Spleen (tissue), 11 donors: Measurements from ENCODE around the gene ADAMTS12. TPM values are rescaled to one million over a fixed set of nuclear protein-coding genes. Genes with fewer than 3 reads are reported as not detected.

Source experiments
- DNase-seq: peaks from one replicate; pipeline ENCODE4 v3.0.0-alpha.2; 2020
- H3K27ac ChIP-seq, 8 donors: fragments of 200-600 bp; sonication (generic) in 7 of 8; 1 replicate in 4 of 8; 2 replicates in 4 of 8; pipeline versions ENCODE4 v1.5.0 to v1.8.0; 2016 to 2021; ENCODE audit warnings: inconsistent platforms in 4 of 8, mild to moderate bottlenecking in 4 of 8, moderate library complexity in 1 of 8
- H3K27me3 ChIP-seq, 7 donors: fragments of 200-600 bp; sonication (generic) in 6 of 7; replicated peaks in 1 of 7; 1 replicate in 4 of 7; 2 replicates in 3 of 7; pipeline versions ENCODE4 v1.5.0 to v1.8.0; 2016 to 2021; ENCODE audit warnings: inconsistent platforms in 3 of 7, mild to moderate bottlenecking in 1 of 7
- H3K36me3 ChIP-seq, 6 donors: fragments of 200-600 bp; sonication (generic) in 5 of 6; 1 replicate in 4 of 6; 2 replicates in 2 of 6; pipeline versions ENCODE4 v1.5.0 to v1.8.0; 2016 to 2021; ENCODE audit warnings: inconsistent platforms in 2 of 6
- H3K4me1 ChIP-seq, 6 donors: fragments of 200-600 bp; sonication (generic) in 5 of 6; 1 replicate in 3 of 6; 2 replicates in 3 of 6; pipeline versions ENCODE4 v1.5.0 to v1.8.0; 2016 to 2021; ENCODE audit warnings: inconsistent platforms in 3 of 6
- H3K4me3 ChIP-seq, 8 donors: fragments of 200-600 bp; sonication (generic) in 7 of 8; 1 replicate in 4 of 8; 2 replicates in 4 of 8; pipeline versions ENCODE4 v1.5.0 to v1.8.0; 2016 to 2021; ENCODE audit warnings: inconsistent platforms in 4 of 8, mild to moderate bottlenecking in 4 of 8, moderate library complexity in 2 of 8
- H3K9me3 ChIP-seq, 8 donors: fragments of 200-600 bp; sonication (generic) in 7 of 8; 1 replicate in 4 of 8; 2 replicates in 4 of 8; pipeline versions ENCODE4 v1.5.0 to v1.8.0; 2016 to 2021; ENCODE audit warnings: inconsistent platforms in 4 of 8
- POLR2A ChIP-seq, 3 donors: fragments of 450-650 bp; IDR thresholded peaks; one replicate each; pipeline ENCODE4 v1.5.1; 2017; ENCODE audit warnings: antibody characterized with exemption in 3 of 3, mild to moderate bottlenecking in 1 of 3
- POLR2AphosphoS5 ChIP-seq, 3 donors: sonication (generic); formaldehyde crosslinking; IDR thresholded peaks; one replicate each; pipeline ENCODE4 v1.5.1; 2017; ENCODE audit warnings: antibody characterized with exemption in 3 of 3
- WGBS, 5 donors: extraction: QIAGEN DNeasy Blood & Tissue Kit in 3 of 5; methylation state at CpG; one replicate each; pipeline versions ENCODE4 v1.1.5 to v1.1.7; 2013 to 2018; 5-methylcytosine and 5-hydroxymethylcytosine counted together
- intact Hi-C: fragments of 100-400 bp; cut with DNase I; formaldehyde crosslinking; loops from one replicate; pipeline ENCODE4 v1.15.0; 2023; ENCODE audit warnings: low total_unique reads
- polyA plus RNA-seq, 3 donors: library from polyadenylated mRNA; stranded (reverse); fragments of 200-250 nt; gene quantifications; one replicate each; pipeline ENCODE4 v1.2.1, GENCODE V29; 2013
- total RNA-seq, 7 donors: library from RNA; depleted of rRNA in 3 of 7; stranded (reverse); fragments of >200 nt in 3 of 7; fragmentation: NEBNext Ultra II Directional in 4 of 7; extraction: Animal tissue kit (Norgen Biotek cat#: 25700) in 4 of 7; gene quantifications; one replicate each; pipeline versions ENCODE4 v1.1.0 to v1.2.1, GENCODE V29; 2016 to 2021
- TF ChIP-seq, protein P1 (sequence below), 11 experiments: fragments of 200-600 bp in 7 of 11; fragments of 450-650 bp in 4 of 11; sonication (generic) in 4 of 11; IDR thresholded peaks in 8 of 11; conservative IDR thresholded peaks in 3 of 11; 1 replicate in 7 of 11; 2 replicates in 4 of 11; pipeline versions ENCODE4 v1.4.0 to v1.8.0; 2016 to 2021; ENCODE audit warnings: antibody characterized with exemption in 11 of 11, inconsistent platforms in 4 of 11, mild to moderate bottlenecking in 1 of 11
- donor health status: healthy with polysubstance abuse.
- donor health status: DM: no; HTN: no; CAD: no; lungs with moderate emphysema.
- donor health status: DM: no; HTN: no; CAD: no.
- donor health status: Bipolar disorder and iron deficiency.
- donor health status: healthy.
- donor health status: DM: no; HTN: no; CAD: no.
- donor health status: DM: yes; HTN: yes; CAD: no.

ADAMTS12 gene
- total and polyA plus RNA-seq, 10 donors: 0.07 to 4.3 (median 1.4) TPM

DNA sequence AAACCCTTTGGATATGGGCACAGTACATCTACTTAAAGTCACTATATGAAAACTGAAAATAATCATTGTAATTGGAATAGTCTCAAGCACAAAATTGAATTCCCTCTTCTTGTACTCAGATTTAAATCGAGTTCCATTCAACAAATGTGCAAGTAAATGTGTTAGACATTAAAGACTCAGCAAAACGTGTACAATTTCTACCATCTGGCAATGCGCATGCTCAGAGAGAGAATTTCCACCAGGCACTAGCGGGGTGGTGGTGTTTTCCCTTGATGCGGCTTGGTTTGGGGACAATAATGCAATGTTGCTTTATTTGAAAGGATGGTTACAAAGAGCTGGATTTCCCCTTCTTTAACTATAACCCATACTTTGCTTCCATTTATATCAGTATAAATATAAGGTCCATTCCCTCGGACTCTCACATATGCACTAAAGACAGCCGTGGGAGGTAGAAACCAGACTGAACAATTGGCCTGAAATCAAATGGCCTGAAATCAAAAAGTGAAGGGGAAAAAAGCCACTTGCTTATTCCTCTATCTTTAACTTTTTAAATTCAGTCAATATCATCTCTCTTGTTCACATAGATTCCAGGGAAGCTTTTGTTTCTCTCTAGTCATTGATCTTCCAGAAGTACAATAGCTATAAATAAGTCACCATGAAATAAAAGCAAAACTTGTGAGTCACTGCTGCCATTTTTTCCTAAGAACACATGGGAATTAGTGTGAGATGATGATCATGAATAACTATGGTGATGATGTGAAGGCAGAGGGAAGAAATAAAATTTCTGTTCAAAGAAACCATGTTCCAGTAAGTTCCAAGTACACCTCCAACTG is 59.2 kb downstream of the ADAMTS12 start:
- Histone ChIP-seq H3K27ac (no peak overlapping the region), H3K4me3 (no peak overlapping the region), H3K9me3 (no peaks in the 10 kb centered on the region), H3K4me1 (no peaks in the 10 kb centered on the region), H3K36me3 (no peaks in the 10 kb centered on the region), H3K27me3 (peaks cover 0 to 4% (median 0%) of the 10 kb centered on the region in 7 donors)
- intact Hi-C loops: no loop called here
- 68 to 84% (median 76%) methylated on average over 7 of the region's 7 CpGs for WGBS, 5 donors
- TF ChIP-seq, protein P1, sequence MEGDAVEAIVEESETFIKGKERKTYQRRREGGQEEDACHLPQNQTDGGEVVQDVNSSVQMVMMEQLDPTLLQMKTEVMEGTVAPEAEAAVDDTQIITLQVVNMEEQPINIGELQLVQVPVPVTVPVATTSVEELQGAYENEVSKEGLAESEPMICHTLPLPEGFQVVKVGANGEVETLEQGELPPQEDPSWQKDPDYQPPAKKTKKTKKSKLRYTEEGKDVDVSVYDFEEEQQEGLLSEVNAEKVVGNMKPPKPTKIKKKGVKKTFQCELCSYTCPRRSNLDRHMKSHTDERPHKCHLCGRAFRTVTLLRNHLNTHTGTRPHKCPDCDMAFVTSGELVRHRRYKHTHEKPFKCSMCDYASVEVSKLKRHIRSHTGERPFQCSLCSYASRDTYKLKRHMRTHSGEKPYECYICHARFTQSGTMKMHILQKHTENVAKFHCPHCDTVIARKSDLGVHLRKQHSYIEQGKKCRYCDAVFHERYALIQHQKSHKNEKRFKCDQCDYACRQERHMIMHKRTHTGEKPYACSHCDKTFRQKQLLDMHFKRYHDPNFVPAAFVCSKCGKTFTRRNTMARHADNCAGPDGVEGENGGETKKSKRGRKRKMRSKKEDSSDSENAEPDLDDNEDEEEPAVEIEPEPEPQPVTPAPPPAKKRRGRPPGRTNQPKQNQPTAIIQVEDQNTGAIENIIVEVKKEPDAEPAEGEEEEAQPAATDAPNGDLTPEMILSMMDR (IDR thresholded peaks at IDR 0.05 in 8 of 11, conservative IDR thresholded peaks at IDR 0.05 in 3 of 11): no peak
- TF ChIP-seq POLR2AphosphoS5 (IDR thresholded peaks at IDR 0.05): no peak
- no peak for TF ChIP-seq POLR2A (IDR thresholded peaks at IDR 0.05)
- DNase-seq: no peak

DNA sequence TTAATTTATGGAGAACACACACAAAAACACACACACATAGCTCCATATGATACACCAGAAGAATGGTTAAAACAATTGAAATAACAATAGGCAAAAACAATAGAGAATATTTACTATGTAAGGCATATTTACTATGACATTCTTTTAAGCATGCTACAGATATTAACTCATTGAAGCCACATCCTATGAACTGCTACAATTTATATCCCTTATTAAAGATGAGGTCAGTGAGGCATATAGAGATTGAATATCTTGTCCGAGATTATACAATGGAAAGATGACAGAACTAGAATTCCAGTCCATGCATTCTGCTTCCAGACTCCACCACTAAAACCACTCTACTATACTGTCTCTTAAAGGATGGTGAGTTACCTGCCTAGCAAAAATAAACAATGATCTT is 60.7 kb downstream of the ADAMTS12 start:
- no peak overlapping the region for H3K4me3 ChIP-seq
- no peak overlapping the region for H3K27ac ChIP-seq
- 85 to 94% (median 90%) methylated on average over 1 of the region's 1 CpG for WGBS, 5 donors
- intact Hi-C loops: no loop called here
- DNase-seq: no peak
- TF ChIP-seq, protein P1 (IDR thresholded peaks at IDR 0.05 in 8 of 11, conservative IDR thresholded peaks at IDR 0.05 in 3 of 11): no peak
- TF ChIP-seq POLR2A (IDR thresholded peaks at IDR 0.05): no peak
- peaks cover 0 to 4% (median 0%) of the 10 kb centered on the region in 7 donors for H3K27me3 ChIP-seq
- H3K36me3 ChIP-seq: no peaks in the 10 kb centered on the region
- H3K4me1 ChIP-seq: no peaks in the 10 kb centered on the region
- no peaks in the 10 kb centered on the region for H3K9me3 ChIP-seq

DNA sequence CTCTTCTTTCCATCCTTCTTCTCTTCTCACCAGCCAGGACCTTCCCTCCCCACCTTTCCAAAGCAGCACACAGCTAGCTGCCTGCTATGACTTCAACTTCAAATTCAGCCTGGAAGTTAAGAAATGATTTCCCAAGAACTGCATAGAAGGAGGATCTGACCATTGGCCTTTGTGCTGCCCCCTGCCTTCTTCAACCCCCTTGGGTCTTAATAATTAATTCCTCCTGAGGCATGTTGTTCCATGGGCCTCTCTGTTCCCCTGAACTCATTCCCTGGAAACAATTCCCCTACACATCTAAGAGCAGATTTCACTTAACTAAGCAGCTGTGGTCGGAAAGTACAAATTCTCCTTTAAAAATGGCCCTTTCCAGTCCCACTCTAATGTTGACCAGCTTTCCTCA is 62.4 kb downstream of the ADAMTS12 start:
- DNase-seq: no peak
- no peaks in the 10 kb centered on the region for H3K4me1 ChIP-seq
- H3K27me3 ChIP-seq: peaks cover 0 to 4% (median 0%) of the 10 kb centered on the region in 7 donors
- H3K4me3 ChIP-seq: no peak overlapping the region
- intact Hi-C loops: no loop called here
- H3K9me3 ChIP-seq: no peaks in the 10 kb centered on the region
- TF ChIP-seq POLR2A (IDR thresholded peaks at IDR 0.05) (no peak), POLR2AphosphoS5 (IDR thresholded peaks at IDR 0.05) (no peak)
- TF ChIP-seq, protein P1 (IDR thresholded peaks at IDR 0.05 in 8 of 11, conservative IDR thresholded peaks at IDR 0.05 in 3 of 11): no peak
- no peak overlapping the region for H3K27ac ChIP-seq
- H3K36me3 ChIP-seq: no peaks in the 10 kb centered on the region
- 67 to 92% (median 86%) methylated on average over 1 of the region's 1 CpG for WGBS, 5 donors

DNA sequence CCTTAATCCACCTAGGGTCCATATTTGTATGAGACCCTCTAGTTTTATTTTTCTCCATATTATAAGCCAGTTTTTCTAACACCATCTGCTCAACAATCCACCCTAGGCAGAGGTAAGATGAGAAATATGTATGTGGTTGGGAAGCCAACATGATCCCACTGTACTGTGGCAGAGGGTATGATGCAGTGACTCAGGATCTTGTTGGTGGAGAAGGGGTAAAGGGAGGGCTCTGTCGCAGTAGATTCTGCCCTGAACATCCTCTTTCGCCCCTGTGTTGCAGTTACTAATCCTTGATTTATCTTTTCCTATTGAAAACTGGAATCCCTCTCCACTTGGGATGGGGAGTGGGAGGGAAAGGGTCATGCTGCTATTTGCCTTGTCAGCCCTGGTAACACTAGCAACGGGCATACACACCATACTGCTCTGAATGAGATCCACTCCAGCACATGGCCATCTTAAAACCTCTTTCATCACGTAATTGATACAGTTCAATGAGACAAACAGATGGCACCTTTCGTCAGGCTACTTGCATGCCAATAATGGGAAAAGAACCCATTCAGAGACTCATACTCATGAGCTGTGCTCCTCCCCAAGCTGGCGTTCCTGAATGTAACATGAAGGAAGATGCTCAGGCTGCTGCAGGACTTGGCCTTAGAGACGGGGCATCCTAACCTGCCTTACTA is 63.0 kb downstream of the ADAMTS12 start:
- Histone ChIP-seq H3K4me1 (no peaks in the 10 kb centered on the region), H3K4me3 (no peak overlapping the region), H3K27me3 (peaks cover 0 to 4% (median 0%) of the 10 kb centered on the region in 7 donors), H3K27ac (no peak overlapping the region), H3K9me3 (no peaks in the 10 kb centered on the region), H3K36me3 (no peaks in the 10 kb centered on the region)
- WGBS, 5 donors: 74 to 90% (median 89%) methylated on average over 7 of the region's 7 CpGs
- DNase-seq: no peak
- intact Hi-C loops: no loop called here
- TF ChIP-seq, protein P1 (IDR thresholded peaks at IDR 0.05 in 8 of 11, conservative IDR thresholded peaks at IDR 0.05 in 3 of 11): no peak
- TF ChIP-seq POLR2AphosphoS5 (IDR thresholded peaks at IDR 0.05): no peak
- no peak for TF ChIP-seq POLR2A (IDR thresholded peaks at IDR 0.05)
